ENCODE results near the gene NDC80. TPM values are rescaled to one million over a fixed set of nuclear protein-coding genes. Genes with fewer than 3 reads are reported as not detected.

The NDC80 gene
- total RNA-seq, 1 donor from 2014 or later: 0.27 TPM

DNA sequence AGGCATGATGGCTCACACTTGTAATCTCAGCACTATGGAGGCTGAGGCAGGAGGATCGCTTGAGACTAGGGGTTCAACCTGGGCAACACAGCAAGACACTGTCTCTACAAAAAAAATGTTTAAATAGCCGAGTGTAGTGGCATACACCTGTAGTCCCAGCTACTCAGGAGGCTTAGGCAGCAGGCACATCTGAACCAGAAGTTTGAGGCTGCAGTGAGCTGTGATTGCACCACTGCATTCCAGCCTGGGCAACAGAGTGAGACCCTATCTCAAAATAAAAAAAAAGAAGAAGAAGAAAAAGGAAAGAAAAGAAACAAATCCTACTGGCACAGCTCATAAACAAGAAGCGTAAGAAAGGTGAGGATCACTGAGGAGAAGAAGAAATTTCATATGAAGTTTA, 19.9 kb upstream of the NDC80 start:
- ATAC-seq (ENCODE audit: poor library complexity): no peak
- DNase-seq: no peak
- intact Hi-C loops (cut with DNase I): no loop called here

DNA sequence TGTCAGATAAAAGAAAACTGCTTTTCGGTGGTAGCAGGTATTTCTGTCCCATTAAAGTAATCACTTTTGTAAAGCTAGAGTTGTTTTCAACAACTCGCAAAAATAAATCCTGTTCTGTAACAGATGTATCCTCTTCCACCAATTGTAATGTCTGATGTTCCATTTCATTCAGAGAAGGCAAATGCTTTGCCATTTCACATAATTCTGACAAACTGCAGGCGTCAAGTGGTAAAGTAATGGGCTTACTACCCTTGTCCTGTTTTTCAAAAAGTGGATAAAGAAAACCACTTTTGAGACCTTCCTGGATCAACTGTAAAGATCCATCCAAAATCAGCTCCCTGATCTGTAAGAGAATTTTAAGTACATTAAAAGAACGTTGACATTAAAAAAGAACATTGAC, 16.7 kb upstream of the NDC80 start:
- intact Hi-C loops (cut with DNase I): no loop called here
- DNase-seq: no peak
- ATAC-seq (ENCODE audit: poor library complexity): no peak

GRCh38 chr18:2555895-2556294, 15.5 kb upstream of the NDC80 start:
- no peak for ATAC-seq (ENCODE audit: poor library complexity)
- no peak for DNase-seq
- intact Hi-C loops (cut with DNase I): no loop called here

- ATAC-seq (ENCODE audit: poor library complexity) (no peak), DNase-seq (no peak)
- intact Hi-C loops (cut with DNase I): no loop called here
Observed at GRCh38 chr18:2557536-2557935, 13.8 kb upstream of the NDC80 start.

- ATAC-seq (ENCODE audit: poor library complexity): no peak
Observed at GRCh38 chr18:2559249-2559648, 12.1 kb upstream of the NDC80 start.

GRCh38 chr18:2564373-2564772, 7.0 kb upstream of the NDC80 start:
- intact Hi-C loops (cut with DNase I): no loop called here
- no peak for ATAC-seq (ENCODE audit: poor library complexity)

More at GRCh38 chr18:2559249-2559648, 12.1 kb upstream of the NDC80 start:
- DNase-seq: no peak
- intact Hi-C loops (cut with DNase I): no loop called here

DNA sequence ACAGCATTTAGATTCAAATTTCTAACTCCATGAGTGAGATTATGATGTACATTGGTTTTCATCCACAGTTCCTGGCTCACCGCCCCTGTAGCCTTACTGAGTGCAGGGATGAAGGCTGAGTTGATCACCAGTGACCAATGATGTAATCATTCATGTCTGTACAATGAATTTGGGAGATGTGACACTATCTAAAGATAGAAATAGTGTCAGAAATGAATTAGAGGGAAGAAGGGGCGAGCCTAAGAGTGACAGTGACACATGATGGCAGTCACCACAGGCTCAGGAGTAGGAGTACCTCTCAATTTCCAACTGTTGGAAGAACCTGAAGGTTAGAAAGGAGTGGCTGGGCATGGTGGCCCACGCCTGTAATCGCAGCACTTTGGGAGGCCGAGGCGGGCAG, 3.2 kb upstream of the NDC80 start:
- no peak for DNase-seq
- intact Hi-C loops (cut with DNase I): no loop called here
- no peak for ATAC-seq (ENCODE audit: poor library complexity)

More at GRCh38 chr18:2564373-2564772, 7.0 kb upstream of the NDC80 start:
- DNase-seq: no peak

GRCh38 chr18:2568605-2569004, 2.8 kb upstream of the NDC80 start:
- intact Hi-C loops (cut with DNase I): no loop called here
- ATAC-seq (ENCODE audit: poor library complexity) (no peak), DNase-seq (no peak)

- intact Hi-C loops (cut with DNase I): no loop called here
- DNase-seq (no peak), ATAC-seq (ENCODE audit: poor library complexity) (no peak)
Observed at GRCh38 chr18:2569338-2570207, 1.8 kb upstream of the NDC80 start.

GRCh38 chr18:2570772-2571199, 571 bp upstream of the NDC80 start:
- intact Hi-C loops (cut with DNase I): no loop called here
- DNase-seq (peak; percentile 84), ATAC-seq (ENCODE audit: poor library complexity) (peak; percentile 92)

GRCh38 chr18:2572171-2572569, 813 bp downstream of the NDC80 start:
- no peak for DNase-seq
- intact Hi-C loops (cut with DNase I): no loop called here
- ATAC-seq (ENCODE audit: poor library complexity): no peak

- intact Hi-C loops (cut with DNase I): no loop called here
- no peak for DNase-seq
- no peak for ATAC-seq (ENCODE audit: poor library complexity)
Observed at GRCh38 chr18:2572892-2573291, 1.5 kb downstream of the NDC80 start.

- no peak for ATAC-seq (ENCODE audit: poor library complexity)
- no peak for DNase-seq
- intact Hi-C loops (cut with DNase I): no loop called here
Observed at GRCh38 chr18:2573408-2573807, 2.1 kb downstream of the NDC80 start.

GRCh38 chr18:2587788-2588187, 16.4 kb downstream of the NDC80 start:
- DNase-seq (no peak), ATAC-seq (ENCODE audit: poor library complexity) (no peak)
- intact Hi-C loops (cut with DNase I): no loop called here

DNA sequence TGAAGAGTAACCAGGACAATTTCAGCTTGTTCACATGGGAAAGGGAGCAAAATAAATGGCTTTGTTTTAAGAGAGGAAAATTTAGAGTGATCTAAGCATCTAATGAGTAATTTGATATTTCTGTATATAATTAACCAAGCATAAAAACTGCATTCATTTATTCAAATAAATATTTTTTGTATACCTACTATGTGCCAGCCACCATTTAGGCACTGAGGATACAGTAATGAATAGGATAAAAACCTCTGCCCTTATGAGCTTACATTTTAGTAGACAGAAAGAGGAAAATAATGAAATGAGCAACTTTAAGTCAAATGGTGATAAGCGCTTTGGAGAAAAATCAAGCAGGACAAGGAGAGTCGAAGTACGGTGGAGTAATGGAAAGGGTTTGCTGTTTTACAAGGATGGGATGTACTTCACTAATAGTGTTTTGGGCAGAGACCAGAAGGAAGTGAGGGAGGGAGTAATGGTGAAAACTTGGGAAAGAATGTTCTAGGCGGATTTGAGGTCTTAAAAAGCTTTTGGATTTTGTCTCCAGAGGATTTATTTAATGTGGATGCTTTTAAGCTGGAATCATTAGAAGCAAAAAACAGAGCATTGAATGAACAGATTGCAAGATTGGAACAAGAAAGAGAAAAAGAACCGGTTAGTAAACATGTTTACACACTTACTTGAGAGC, 17.4 kb downstream of the NDC80 start:
- intact Hi-C loops (cut with DNase I): no loop called here
- ATAC-seq (ENCODE audit: poor library complexity) (no peak), DNase-seq (no peak)

DNA sequence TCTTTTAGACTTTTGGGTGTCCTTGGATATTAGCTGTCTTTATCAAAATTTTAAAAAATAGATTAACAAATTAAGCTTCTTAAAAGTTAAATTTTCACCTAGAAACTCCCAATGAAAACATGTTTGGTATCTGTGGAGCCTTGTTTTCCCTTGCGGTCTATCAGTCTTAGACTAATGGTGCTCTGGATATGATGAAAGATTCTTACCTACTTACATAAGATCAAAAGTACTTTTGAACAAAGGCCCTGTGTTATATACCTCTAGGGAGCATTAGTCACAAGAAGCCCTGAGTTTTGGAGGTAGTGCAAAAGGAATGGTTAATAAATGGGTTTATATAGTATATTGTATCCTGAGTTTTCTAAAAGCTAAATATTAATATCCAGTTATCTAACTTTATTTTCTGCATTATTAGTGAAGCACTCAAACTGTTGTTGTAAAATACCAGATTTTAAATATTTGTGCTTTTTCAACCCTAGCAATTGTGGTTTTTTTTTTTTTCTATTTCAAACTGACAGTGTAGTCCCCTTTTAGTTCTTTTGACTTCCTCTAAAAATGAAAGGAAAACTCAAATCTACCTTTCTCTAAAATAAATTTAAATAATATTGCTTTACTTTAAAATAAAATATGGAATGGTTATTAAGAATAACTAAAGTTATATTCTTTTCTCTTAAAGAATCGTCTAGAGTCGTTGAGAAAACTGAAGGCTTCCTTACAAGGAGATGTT, 18.1 kb downstream of the NDC80 start:
- no peak for DNase-seq

DNA sequence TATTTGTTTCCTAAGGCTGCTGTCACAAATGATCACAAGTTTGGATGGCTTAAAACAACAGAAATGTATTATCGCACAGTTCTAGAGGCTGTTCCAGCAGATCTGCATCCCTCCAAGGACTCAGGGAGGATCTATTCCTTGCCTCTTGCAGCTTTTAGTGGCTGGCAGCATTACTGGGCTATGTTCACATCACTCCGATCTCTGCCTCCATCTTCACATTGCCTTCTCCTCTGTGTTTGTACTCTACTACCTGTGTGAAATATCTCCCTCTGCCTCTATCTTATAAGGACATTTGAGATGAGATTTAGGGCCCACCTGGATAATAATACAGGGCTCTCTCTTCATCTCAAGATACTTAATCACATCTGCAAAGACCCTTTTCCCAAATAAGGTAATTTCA, 18.9 kb downstream of the NDC80 start:
- intact Hi-C loops (cut with DNase I): no loop called here
- DNase-seq (no peak), ATAC-seq (ENCODE audit: poor library complexity) (no peak)

More for the DNA sequence above, 18.1 kb downstream of the NDC80 start:
- ATAC-seq (ENCODE audit: poor library complexity): no peak
- intact Hi-C loops (cut with DNase I): no loop called here

GRCh38 chr18:2597639-2598038, 26.3 kb downstream of the NDC80 start:
- ATAC-seq (ENCODE audit: poor library complexity) (no peak), DNase-seq (no peak)
- intact Hi-C loops (cut with DNase I): no loop called here

- ATAC-seq (ENCODE audit: poor library complexity): no peak
- no peak for DNase-seq
- intact Hi-C loops (cut with DNase I): no loop called here
Observed at GRCh38 chr18:2602844-2603243, 31.5 kb downstream of the NDC80 start.

GRCh38 chr18:2606335-2606734, 35.0 kb downstream of the NDC80 start:
- ATAC-seq (ENCODE audit: poor library complexity): no peak
- DNase-seq: no peak
- intact Hi-C loops (cut with DNase I): no loop called here

All from Right ventricle myocardium superior (tissue), 1 donor.